ENCODE data around the gene TAF13. TPM values are rescaled to one million over a fixed set of nuclear protein-coding genes. Genes with fewer than 3 reads are reported as not detected.
A peak's percentile ranks its signal among the peaks of the same experiment; 100 is the strongest.

TAF13 gene
- 96.5 and 137 TPM in 2 replicates for total RNA-seq (2014; rRNA removed; shearing (Covaris generic))

GRCh38 chr1:109075531-109076490 is at the start of gene TAF13:
TSS of gene TAF13 (minus strand) at chr1:109076003. CDS start at chr1:109075947, 56 bp downstream.
- DNase-seq (ENCODE audit: low read depth in 1 of 2, low spot score in 2 of 2), result peak; percentile 94 to 96
- peak within 1 kb of the TSS; percentile 54 for H3K4me3 ChIP-seq
- peaks cover 7% of the 10 kb centered on the region for H3K4me1 ChIP-seq (replicated peaks)
- peak within 1 kb of the TSS; percentile 93 for H3K27ac ChIP-seq
- peaks cover 27% of the 10 kb centered on the region for H3K36me3 ChIP-seq
- H3K9me3 ChIP-seq (replicated peaks), result no peaks in the 10 kb centered on the region
- H3K27me3 ChIP-seq (replicated peaks), result no peaks in the 10 kb centered on the region

- Histone ChIP-seq H3K9me3 (replicated peaks) (no peaks in the 10 kb centered on the region), H3K36me3 (no peaks in the 10 kb centered on the region), H3K4me3 (no peak overlapping the region), H3K27ac (no peak overlapping the region), H3K4me1 (replicated peaks) (peaks cover 18% of the 10 kb centered on the region), H3K27me3 (replicated peaks) (no peaks in the 10 kb centered on the region)
- no peak for DNase-seq (ENCODE audit: low read depth in 1 of 2, low spot score in 2 of 2)
Observed at GRCh38 chr1:109120356-109120755, 44.6 kb upstream of the TAF13 start.

GRCh38 chr1:109118089-109118488 is 42.3 kb upstream of the TAF13 start:
- Histone ChIP-seq H3K27me3 (replicated peaks) (peaks cover 6% of the 10 kb centered on the region; the same call in 1 of the 2 replicates), H3K4me1 (replicated peaks) (peaks cover 21% of the 10 kb centered on the region), H3K36me3 (no peaks in the 10 kb centered on the region), H3K9me3 (replicated peaks) (no peaks in the 10 kb centered on the region), H3K4me3 (no peak overlapping the region), H3K27ac (no peak overlapping the region)
- no peak for DNase-seq (ENCODE audit: low read depth in 1 of 2, low spot score in 2 of 2)

GRCh38 chr1:109116286-109116685 is 40.5 kb upstream of the TAF13 start:
- Histone ChIP-seq H3K4me1 (replicated peaks) (peaks cover 34% of the 10 kb centered on the region), H3K27me3 (replicated peaks) (peaks cover 6% of the 10 kb centered on the region; the same call in 1 of the 2 replicates), H3K27ac (peak overlapping the region; percentile 28; the same call in 1 of the 2 replicates), H3K36me3 (no peaks in the 10 kb centered on the region), H3K4me3 (no peak overlapping the region), H3K9me3 (replicated peaks) (no peaks in the 10 kb centered on the region)
- no peak for DNase-seq (ENCODE audit: low read depth in 1 of 2, low spot score in 2 of 2)

GRCh38 chr1:109115685-109116084 is 39.9 kb upstream of the TAF13 start:
- Histone ChIP-seq H3K36me3 (no peaks in the 10 kb centered on the region), H3K27me3 (replicated peaks) (peaks cover 6% of the 10 kb centered on the region; the same call in 1 of the 2 replicates), H3K9me3 (replicated peaks) (no peaks in the 10 kb centered on the region), H3K4me1 (replicated peaks) (peaks cover 34% of the 10 kb centered on the region), H3K27ac (no peak overlapping the region), H3K4me3 (no peak overlapping the region)
- DNase-seq (ENCODE audit: low read depth in 1 of 2, low spot score in 2 of 2), result no peak

DNA sequence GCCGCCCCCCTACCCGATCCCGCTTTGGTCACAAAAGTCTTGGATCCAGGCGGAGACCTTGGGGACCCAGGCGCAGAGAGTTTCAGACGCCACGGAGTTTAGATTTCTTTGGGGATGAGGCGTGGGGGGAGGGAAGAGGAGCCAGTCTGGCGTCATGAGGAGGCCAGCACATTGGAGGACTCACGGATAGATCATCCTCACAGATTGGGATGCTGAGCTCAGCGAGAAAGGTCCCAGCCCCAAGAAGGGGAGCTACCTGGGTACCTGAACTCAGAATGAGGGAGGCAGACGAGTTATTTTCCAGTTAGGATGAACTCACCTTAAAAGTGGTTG is 38.5 kb upstream of the TAF13 start:
- Histone ChIP-seq H3K4me1 (replicated peaks) (peaks cover 34% of the 10 kb centered on the region), H3K27me3 (replicated peaks) (peaks cover 6% of the 10 kb centered on the region; the same call in 1 of the 2 replicates), H3K9me3 (replicated peaks) (no peaks in the 10 kb centered on the region), H3K36me3 (no peaks in the 10 kb centered on the region), H3K27ac (no peak overlapping the region), H3K4me3 (no peak overlapping the region)
- DNase-seq (ENCODE audit: low read depth in 1 of 2, low spot score in 2 of 2), result no peak

GRCh38 chr1:109113590-109114341 is 38.0 kb upstream of the TAF13 start, which contains the start of gene ELAPOR1:
TSS of gene ELAPOR1 (plus strand) at chr1:109114115. CDS start at chr1:109114184, 69 bp downstream.
- Histone ChIP-seq H3K4me3 (no peak within 1 kb of the TSS), H3K36me3 (no peaks in the 10 kb centered on the region), H3K4me1 (replicated peaks) (peaks cover 34% of the 10 kb centered on the region), H3K27ac (no peak within 1 kb of the TSS), H3K9me3 (replicated peaks) (no peaks in the 10 kb centered on the region), H3K27me3 (replicated peaks) (peaks cover 6% of the 10 kb centered on the region; the same call in 1 of the 2 replicates)
- DNase-seq (ENCODE audit: low read depth in 1 of 2, low spot score in 2 of 2), result no peak

DNA sequence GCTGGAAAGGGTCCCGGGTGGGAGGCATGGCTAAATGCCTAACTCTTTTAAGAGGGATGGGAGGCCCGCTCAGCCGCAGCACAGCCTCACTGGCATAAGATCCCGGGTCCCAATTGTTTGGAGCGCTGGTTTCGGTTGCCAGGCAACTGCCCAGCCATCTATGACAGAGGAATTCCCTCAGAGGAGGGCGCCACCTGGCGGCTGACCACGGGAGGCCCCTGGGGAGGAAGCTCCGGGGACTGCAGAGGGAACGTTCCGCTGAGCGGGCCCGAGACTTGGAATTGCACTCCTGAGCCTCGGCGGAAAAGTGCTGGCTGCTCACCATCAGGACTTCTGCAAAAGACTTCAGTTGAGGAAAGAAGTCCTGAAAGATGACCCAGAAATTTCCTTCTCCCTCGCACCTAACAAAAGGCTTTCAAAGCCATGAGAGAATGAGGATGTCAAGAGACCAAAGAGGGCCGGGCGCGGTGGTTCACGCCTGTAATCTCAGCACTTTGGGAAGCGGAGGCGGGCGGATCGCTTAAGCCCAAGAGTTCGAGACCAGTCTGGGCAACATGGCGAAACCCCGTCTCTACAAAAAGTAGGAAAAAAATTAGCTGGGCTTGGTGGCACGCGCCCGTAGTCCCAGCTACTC is 37.0 kb upstream of the TAF13 start:
- Histone ChIP-seq H3K4me1 (replicated peaks) (peaks cover 34% of the 10 kb centered on the region), H3K4me3 (no peak overlapping the region), H3K27ac (no peak overlapping the region; the same call in 1 of the 2 replicates), H3K36me3 (no peaks in the 10 kb centered on the region), H3K27me3 (replicated peaks) (peaks cover 6% of the 10 kb centered on the region; the same call in 1 of the 2 replicates), H3K9me3 (replicated peaks) (no peaks in the 10 kb centered on the region)
- DNase-seq (ENCODE audit: low read depth in 1 of 2, low spot score in 2 of 2), result peak; percentile 84 to 95

DNA sequence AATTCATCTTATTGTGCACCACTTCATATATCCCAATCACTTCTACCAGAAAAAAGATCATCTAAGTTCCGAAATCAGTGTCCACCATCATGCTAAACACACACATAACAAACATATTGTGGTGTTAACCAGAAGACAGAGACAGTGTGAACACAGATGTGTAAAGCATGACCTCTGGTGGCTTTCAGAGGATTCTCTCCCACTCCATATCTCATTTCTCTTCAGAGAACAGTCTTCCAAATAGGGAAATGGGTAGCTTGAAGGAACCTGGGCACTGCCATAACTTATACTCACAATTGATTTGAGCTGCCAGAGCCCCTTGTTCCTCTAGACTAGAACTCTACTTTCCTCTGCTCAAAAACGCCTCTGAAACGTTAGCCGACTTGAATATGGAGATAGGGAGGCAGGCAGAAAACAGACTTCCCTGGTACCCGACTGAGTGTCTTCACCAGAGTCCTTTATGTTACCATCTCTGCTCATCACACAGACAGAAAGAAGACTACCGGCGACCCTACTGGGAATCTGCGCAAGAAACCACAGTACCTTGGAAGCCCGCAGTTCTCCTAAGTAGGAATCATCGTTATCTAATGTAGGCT is 36.4 kb upstream of the TAF13 start:
- no peak overlapping the region; the same call in 1 of the 2 replicates for H3K27ac ChIP-seq
- peaks cover 6% of the 10 kb centered on the region; the same call in 1 of the 2 replicates for H3K27me3 ChIP-seq (replicated peaks)
- no peaks in the 10 kb centered on the region for H3K36me3 ChIP-seq
- no peaks in the 10 kb centered on the region for H3K9me3 ChIP-seq (replicated peaks)
- H3K4me3 ChIP-seq, result no peak overlapping the region
- DNase-seq (ENCODE audit: low read depth in 1 of 2, low spot score in 2 of 2), result peak in 1 of 2 experiments; percentile 46
- peaks cover 31% of the 10 kb centered on the region for H3K4me1 ChIP-seq (replicated peaks)

DNA sequence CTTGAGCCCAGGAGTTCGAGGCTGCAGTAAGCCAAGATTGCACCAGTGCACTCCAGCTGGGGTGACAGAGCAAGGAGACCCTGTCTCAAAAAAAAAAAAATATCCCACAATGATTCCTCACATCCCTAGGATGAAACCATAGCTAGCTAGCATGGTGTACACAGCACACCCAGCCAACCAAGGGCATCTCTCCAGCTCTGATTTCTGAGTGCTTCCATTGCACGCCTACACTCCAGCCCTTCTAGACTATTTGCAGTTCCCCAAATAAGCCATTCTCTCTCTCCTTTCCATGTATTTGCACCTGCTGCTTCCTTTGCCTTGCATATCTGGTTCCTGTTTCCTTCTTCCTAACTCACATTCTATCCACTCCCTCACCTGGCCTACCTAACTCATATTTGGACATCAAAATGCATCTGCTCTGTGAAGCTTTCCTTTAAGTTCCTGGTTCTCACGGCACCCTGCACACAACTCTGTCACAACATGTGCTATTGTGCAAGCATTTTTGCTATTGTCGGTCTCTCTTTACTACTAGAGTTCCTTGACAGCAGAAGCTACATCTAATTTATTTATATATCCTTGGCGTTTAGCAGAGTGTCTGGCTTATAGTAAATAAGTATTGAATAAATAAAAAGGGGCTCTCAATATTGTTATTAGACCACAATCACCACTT is 35.7 kb upstream of the TAF13 start:
- Histone ChIP-seq H3K4me3 (no peak overlapping the region), H3K27me3 (replicated peaks) (peaks cover 6% of the 10 kb centered on the region; the same call in 1 of the 2 replicates), H3K27ac (no peak overlapping the region), H3K9me3 (replicated peaks) (no peaks in the 10 kb centered on the region), H3K4me1 (replicated peaks) (peaks cover 25% of the 10 kb centered on the region), H3K36me3 (no peaks in the 10 kb centered on the region)
- no peak for DNase-seq (ENCODE audit: low read depth in 1 of 2, low spot score in 2 of 2)

- Histone ChIP-seq H3K9me3 (replicated peaks) (no peaks in the 10 kb centered on the region), H3K27me3 (replicated peaks) (peaks cover 6% of the 10 kb centered on the region; the same call in 1 of the 2 replicates), H3K36me3 (no peaks in the 10 kb centered on the region), H3K4me1 (replicated peaks) (peaks cover 16% of the 10 kb centered on the region), H3K27ac (no peak overlapping the region), H3K4me3 (no peak overlapping the region)
- DNase-seq (ENCODE audit: low read depth in 1 of 2, low spot score in 2 of 2), result no peak
Observed at GRCh38 chr1:109109906-109110305, 34.1 kb upstream of the TAF13 start.

GRCh38 chr1:109107785-109108184 is 32.0 kb upstream of the TAF13 start:
- Histone ChIP-seq H3K4me3 (no peak overlapping the region), H3K4me1 (replicated peaks) (peaks cover 11% of the 10 kb centered on the region), H3K27me3 (replicated peaks) (no peaks in the 10 kb centered on the region; the same call in 1 of the 2 replicates), H3K36me3 (peaks cover 6% of the 10 kb centered on the region), H3K27ac (no peak overlapping the region), H3K9me3 (replicated peaks) (no peaks in the 10 kb centered on the region)
- DNase-seq (ENCODE audit: low read depth in 1 of 2, low spot score in 2 of 2), result no peak

All from SJSA1 (cell line).